Measurements from ENCODE around the gene OTOP2. TPM values are rescaled to one million over a fixed set of nuclear protein-coding genes. Genes with fewer than 3 reads are reported as not detected.

The OTOP2 gene
- total and polyA plus RNA-seq, 2 of the 8 experiments (the other 6 are each of a cell fraction or from before 2014, with no cell fraction given), result 0.23 TPM; not detected in 1

DNA sequence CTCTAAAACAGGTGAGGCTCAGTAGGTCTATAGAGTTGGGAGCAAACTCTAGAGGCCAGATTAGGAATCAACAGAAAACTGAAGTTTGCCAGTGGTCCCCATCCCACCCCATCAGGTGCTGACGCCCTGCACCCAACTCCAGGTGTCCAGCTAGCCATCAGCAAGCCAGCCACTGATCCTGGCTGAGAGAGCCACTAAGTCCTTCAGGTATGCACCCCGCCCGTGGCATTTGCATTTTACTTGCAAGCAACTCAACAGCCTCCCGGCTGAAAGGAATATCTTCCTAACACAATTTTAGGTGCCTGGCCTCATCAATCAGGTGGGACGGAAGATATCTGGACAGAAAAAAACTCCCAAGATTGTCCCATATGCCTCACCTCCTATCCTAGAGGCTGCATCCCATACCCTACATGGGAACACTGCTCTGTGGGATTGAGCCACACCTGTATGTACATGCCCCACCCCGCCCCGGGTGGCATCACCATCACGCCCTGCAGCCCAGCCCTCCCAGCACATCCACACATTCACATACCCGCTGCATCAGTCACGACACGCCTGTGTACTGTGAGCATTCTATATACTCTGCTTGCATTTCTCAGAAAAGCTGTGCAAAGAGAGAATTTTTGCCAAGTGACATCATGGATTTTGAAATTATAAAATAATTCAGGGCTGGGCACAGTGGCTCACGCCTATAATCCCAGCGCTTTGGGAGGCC lies 19.9 kb downstream of the OTOP2 start:
- 79% methylated on average over 13 of the region's 13 CpGs; no CpG with 5 or more reads in 1 of the 2 experiments for WGBS, 2 experiments (ENCODE audit: extremely low coverage in 1 of 2, insufficient coverage in 1 of 2, insufficient read length in 1 of 2, insufficient replicate concordance in 2 of 2, low coverage in 1 of 2, low lambda C conversion rate in 2 of 2, missing lambda C conversion rate in 1 of 2)
- H2AK5ac ChIP-seq (ENCODE audit: low read depth, low read length), result no peak overlapping the region
- no peak overlapping the region for H4K5ac ChIP-seq (ENCODE audit: insufficient read length, low read depth, low read length)
- H4K91ac ChIP-seq (replicated peaks; ENCODE audit: insufficient read length, low read length), result no peak overlapping the region
- no peaks in the 10 kb centered on the region for H3K79me2 ChIP-seq (ENCODE audit: control insufficient read depth in 1 of 2, insufficient read depth in 2 of 2, low read length in 2 of 2)
- H2BK120ac ChIP-seq (replicated peaks; ENCODE audit: low read depth, low read length), result no peak overlapping the region
- no peak overlapping the region for H3K4me3 ChIP-seq (ENCODE audit: extremely low read depth in 1 of 4, insufficient read depth in 2 of 4, low read depth in 3 of 4, low read length in 4 of 4)
- FAIRE-seq, result no peak
- H3K79me1 ChIP-seq (ENCODE audit: low read depth, low read length), result no peaks in the 10 kb centered on the region
- no peak overlapping the region for H2BK15ac ChIP-seq (ENCODE audit: low read length)
- no peak overlapping the region for H3K4ac ChIP-seq (replicated peaks; ENCODE audit: insufficient read length, low read depth, low read length)
- H2BK12ac ChIP-seq (ENCODE audit: low read depth, low read length), result no peak overlapping the region
- no peak for DNase-seq (ENCODE audit: low read depth in 1 of 2, low spot score in 2 of 2)
- H3K4me2 ChIP-seq (ENCODE audit: insufficient read depth in 1 of 2, low read depth in 2 of 2, low read length in 2 of 2), result no peak overlapping the region
- H2BK20ac ChIP-seq (ENCODE audit: low read length), result no peak overlapping the region
- POLR2A ChIA-PET (ENCODE audit: partially characterized antibody), result interaction anchor here (1.7 kb wide), 1 partner anchor 9 kb away, joined by 4 read pairs; no protein-coding TSS in a partner anchor
- no peak overlapping the region for H3K18ac ChIP-seq (ENCODE audit: extremely low read depth, low read length)
- no peak overlapping the region for H4K8ac ChIP-seq (ENCODE audit: extremely low read depth, insufficient read depth, low read length)
- no peaks in the 10 kb centered on the region for H3K23me2 ChIP-seq (ENCODE audit: low read depth, low read length)
- no peaks in the 10 kb centered on the region; a peak in 2 of 7 replicates for H3K4me1 ChIP-seq (replicated peaks in 1 of 4; ENCODE audit: control insufficient read depth in 3 of 4, insufficient read depth in 4 of 4, low read length in 3 of 4)
- H2AFZ ChIP-seq (ENCODE audit: low read length), result no peak overlapping the region
- no peaks in the 10 kb centered on the region for H3K36me3 ChIP-seq (ENCODE audit: control insufficient read depth in 2 of 4, insufficient read depth in 4 of 4, low read length in 3 of 4)
- no peaks in the 10 kb centered on the region for H3K9me3 ChIP-seq (ENCODE audit: insufficient read depth in 2 of 2, low read depth in 1 of 2, low read length in 1 of 2)
- CTCF ChIA-PET (ENCODE audit: partially characterized antibody), result interaction anchor here (1.2 to 49.9 kb wide), 5 partner anchors 8 to 82 kb away, joined by 3 to 1072 read pairs (median 3); partner anchors contain the start of genes OTOP2, OTOP3 and USH1G
- no peak overlapping the region for H3K23ac ChIP-seq (ENCODE audit: insufficient read length)
- no peak overlapping the region for H3K27ac ChIP-seq (ENCODE audit: low read depth, low read length)
- H3K56ac ChIP-seq (replicated peaks; ENCODE audit: insufficient read length, low read depth, low read length), result no peak overlapping the region
- no peak overlapping the region for H3K14ac ChIP-seq (ENCODE audit: insufficient read length)
- no peak overlapping the region for H2BK5ac ChIP-seq (ENCODE audit: low read depth, low read length)
- H4K20me1 ChIP-seq (replicated peaks in 1 of 2; ENCODE audit: control insufficient read depth in 1 of 2, insufficient read depth in 2 of 2, low read length in 2 of 2), result peaks cover 0 to 6% of the 10 kb centered on the region in 2 experiments
- no peak overlapping the region for H3K9ac ChIP-seq (replicated peaks in 1 of 4; ENCODE audit: extremely low read depth in 1 of 4, low read depth in 3 of 4, low read length in 3 of 4)
- H3K27me3 ChIP-seq (replicated peaks in 1 of 4; ENCODE audit: control insufficient read depth in 3 of 4, extremely low read depth in 1 of 4, insufficient read depth in 3 of 4, low read length in 3 of 4), result peaks cover 0 to 5% (median 4%) of the 10 kb centered on the region in 4 experiments; a peak in 3 of 7 replicates
- TF ChIP-seq SUZ12 (IDR thresholded peaks at IDR 0.05; ENCODE audit: low read length), result no peak
- TF ChIP-seq KDM4A (IDR thresholded peaks at IDR 0.05; ENCODE audit: low read depth, low read length, severe bottlenecking), result no peak
- no peak for TF ChIP-seq SAP30 (IDR thresholded peaks at IDR 0.05; ENCODE audit: insufficient read depth, insufficient replicate concordance, low read length)
- no peak for TF ChIP-seq PHF8 (conservative IDR thresholded peaks at IDR 0.05; ENCODE audit: low read depth, low read length)
- no peak for TF ChIP-seq SIN3A (conservative IDR thresholded peaks at IDR 0.05 in 1 of 2, IDR thresholded peaks at IDR 0.05 in 1 of 2; ENCODE audit: low read depth in 1 of 2, low read length in 2 of 2)
- TF ChIP-seq SIRT6 (IDR thresholded peaks at IDR 0.05; ENCODE audit: low read length), result no peak
- TF ChIP-seq SIX5 (IDR thresholded peaks at IDR 0.05; ENCODE audit: low read depth, low read length), result no peak
- TF ChIP-seq ZNF274 (IDR thresholded peaks at IDR 0.05; ENCODE audit: borderline replicate concordance, extremely low read depth, low read length), result no peak
- TF ChIP-seq CTBP2 (IDR thresholded peaks at IDR 0.05; ENCODE audit: borderline replicate concordance, insufficient read depth, insufficient read length, low read length), result no peak
- no peak for TF ChIP-seq BRCA1 (IDR thresholded peaks at IDR 0.05; ENCODE audit: low read depth, low read length)
- TF ChIP-seq CBX5 (IDR thresholded peaks at IDR 0.05; ENCODE audit: low read depth, low read length), result no peak
- no peak for TF ChIP-seq SRF (IDR thresholded peaks at IDR 0.05; ENCODE audit: low read depth, low read length)
